Activated CD4-positive, alpha-beta T cell treated with anti-CD3 and anti-CD28 coated beads for 36 hours (primary cell): ENCODE measurements around the gene TMEM44. TPM values are rescaled to one million over a fixed set of nuclear protein-coding genes. Genes with fewer than 3 reads are reported as not detected.

Experiments
- ATAC-seq: fragments of 200-7000 bp; cut with Tn5 transposase; one replicate; pipeline ENCODE4 v1.10.0; 2021; ENCODE audit warnings: mild to moderate bottlenecking, moderate library complexity
- CTCF ChIA-PET: fragments of 350-600 bp; sonication (Branson Sonifier 250); formaldehyde crosslinking; loops from one replicate; lab custom pipeline; 2021; ENCODE audit warnings: antibody characterized with exemption; lab: Charles Lee
- POLR2A ChIA-PET: fragments of 350-600 bp; sonication (Branson Sonifier 250); formaldehyde crosslinking; loops from one replicate; lab custom pipeline; 2021; ENCODE audit warnings: antibody characterized with exemption, inconsistent platforms; lab: Charles Lee
- DNase-seq: peaks from one replicate; pipeline ENCODE4 v3.0.0-alpha.2; 2020
- H3K27ac Mint-ChIP-seq: one replicate; pipeline ENCODE4 v1.8.0; 2021; ENCODE audit warnings: mixed read lengths
- H3K27me3 Mint-ChIP-seq: one replicate; pipeline ENCODE4 v1.8.0; 2021; ENCODE audit warnings: mixed read lengths
- H3K36me3 Mint-ChIP-seq: one replicate; pipeline ENCODE4 v1.8.0; 2021; ENCODE audit warnings: low read depth, mixed read lengths
- H3K4me1 Mint-ChIP-seq: one replicate; pipeline ENCODE4 v1.8.0; 2021; ENCODE audit warnings: mixed read lengths
- H3K4me3 Mint-ChIP-seq: one replicate; pipeline ENCODE4 v1.8.0; 2021; ENCODE audit warnings: mild to moderate bottlenecking, moderate library complexity, mixed read lengths
- H3K9me3 Mint-ChIP-seq: one replicate; pipeline ENCODE4 v1.8.0; 2021; ENCODE audit warnings: low read depth, mixed read lengths
- intact Hi-C, 2 experiments: fragments of 100-400 bp; cut with DNase I in 1 of 2; cut with micrococcal nuclease in 1 of 2; formaldehyde crosslinking; loops; one replicate each; pipeline versions ENCODE4 v1.14.2 to v1.15.1; 2022 to 2024; cut with DNase I, micrococcal nuclease
- total RNA-seq, 2 experiments: library from RNA; stranded (reverse); gene quantifications; one replicate each; pipeline ENCODE4 v1.2.3, GENCODE V29; 2021

TMEM44 gene
- total RNA-seq, 2 experiments from 2014 or later, result 3.7 to 4.7 TPM

DNA sequence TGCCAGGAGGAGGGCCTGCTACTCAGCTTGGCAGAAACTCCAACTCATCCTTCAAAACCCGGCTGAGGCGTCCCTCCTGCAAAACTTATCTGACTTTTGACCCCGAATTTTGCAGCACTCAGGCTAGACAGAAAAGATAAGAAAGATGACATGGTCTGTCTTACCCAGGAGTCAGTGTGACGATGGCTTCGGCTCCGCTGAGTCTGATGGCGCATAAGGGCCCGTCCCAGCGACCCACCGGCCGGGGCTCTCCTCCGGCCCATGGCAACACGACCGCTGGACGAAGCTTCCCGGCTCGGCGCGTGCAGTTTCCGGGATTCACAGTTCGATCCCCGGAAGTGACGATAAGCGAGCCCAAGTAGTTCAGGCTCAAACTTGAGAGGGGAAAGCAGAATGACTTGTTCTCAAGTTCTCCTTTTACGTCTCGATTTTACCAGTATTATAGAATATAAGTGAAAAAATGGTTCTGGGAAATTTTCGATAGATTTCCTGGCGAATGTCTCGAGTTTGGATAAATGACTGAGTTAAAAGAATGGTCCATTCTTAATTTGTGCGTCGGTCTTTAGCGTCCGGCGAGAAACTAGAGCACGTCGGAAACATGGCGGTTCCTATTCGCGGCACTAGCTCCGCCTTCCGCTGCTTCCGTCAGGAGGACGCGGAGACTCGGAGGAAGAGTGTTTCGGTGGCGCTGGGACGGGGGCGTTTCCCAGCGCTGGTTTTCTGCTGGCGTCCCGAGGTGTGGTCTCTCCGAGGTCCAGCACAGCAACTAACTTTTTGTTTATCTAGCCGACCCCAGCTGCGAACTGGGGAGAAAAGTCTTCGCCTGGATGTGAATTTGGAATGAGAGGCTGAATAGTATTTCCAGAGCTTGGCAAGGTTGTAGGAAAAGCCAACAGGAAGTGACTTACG is 38.9 kb upstream of the TMEM44 start, which contains the start of gene LSG1:
Gene LSG1, minus strand, starts transcription at position 292 of the 909 bp plus-strand sequence. Its CDS starts 29 bp downstream, at position 263.
- peak within 1 kb of the TSS; percentile 96 for H3K27ac Mint-ChIP-seq
- intact Hi-C loops, result loop anchor here (1.0 to 5.0 kb wide), 11 partner anchors 89 to 1235 kb away; partner anchors contain the start of genes ACAP2 (in 1 of the 2), ATP13A3 (in 1 of the 2), HES1 (in 1 of the 2) and PPP1R2 (in 1 of the 2)
- no peaks in the 10 kb centered on the region for H3K9me3 Mint-ChIP-seq
- ChIA-PET CTCF (interaction anchor here (0.6 to 10.8 kb wide), 40 partner anchors 11 to 871 kb away, joined by 3 to 156 read pairs (median 4); partner anchors contain the start of genes FAM43A, PPP1R2, TMEM44 and XXYLT1), POLR2A (interaction anchor here (0.6 to 1.0 kb wide), 5 partner anchors 8 to 88 kb away, joined by 3 to 4 read pairs (median 3); no protein-coding TSS in a partner anchor)
- peaks cover 59% of the 10 kb centered on the region for H3K4me1 Mint-ChIP-seq
- peak; percentile 84 for ATAC-seq
- peak; percentile 94 for DNase-seq
- peak within 1 kb of the TSS; percentile 100 for H3K4me3 Mint-ChIP-seq
- peaks cover 17% of the 10 kb centered on the region for H3K36me3 Mint-ChIP-seq
- H3K27me3 Mint-ChIP-seq, result peaks cover 6% of the 10 kb centered on the region

DNA sequence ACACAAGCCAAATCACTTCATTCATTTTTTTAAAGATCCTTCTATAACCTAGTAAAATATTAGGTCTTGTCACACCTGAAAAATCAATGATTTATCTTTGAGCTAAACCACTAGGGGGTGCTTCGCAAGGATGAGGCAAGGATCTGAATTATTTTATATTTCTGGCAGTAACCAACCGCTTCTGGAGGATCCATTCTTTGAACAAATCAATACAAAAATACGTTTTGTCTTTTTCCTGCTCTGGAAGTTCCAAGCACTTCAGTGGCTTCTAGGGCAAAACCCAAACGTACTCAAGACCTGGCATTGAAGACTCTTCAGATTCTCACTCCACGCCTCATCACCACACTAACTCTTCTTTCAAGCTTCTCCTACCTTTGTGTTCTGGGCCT is 38.3 kb upstream of the TMEM44 start:
- Mint-ChIP-seq H3K27ac (peak overlapping the region; percentile 96), H3K4me3 (peak overlapping the region; percentile 100), H3K9me3 (no peaks in the 10 kb centered on the region), H3K36me3 (peaks cover 20% of the 10 kb centered on the region), H3K27me3 (peaks cover 2% of the 10 kb centered on the region), H3K4me1 (peaks cover 57% of the 10 kb centered on the region)
- ChIA-PET POLR2A (interaction anchor here (0.6 to 1.0 kb wide), 3 partner anchors 10 to 87 kb away, joined by 3 read pairs; no protein-coding TSS in a partner anchor), CTCF (interaction anchor here (0.6 to 10.8 kb wide), 35 partner anchors 11 to 871 kb away, joined by 3 to 156 read pairs (median 4); partner anchors contain the start of genes FAM43A, PPP1R2, TMEM44 and XXYLT1)
- ATAC-seq, result no peak
- intact Hi-C loops, result loop anchor here (1.0 to 5.0 kb wide), 6 partner anchors 184 to 1236 kb away; partner anchors contain the start of genes ATP13A3 (in 1 of the 2), HES1 (in 1 of the 2), PPP1R2 (in 1 of the 2) and TNK2 (in 1 of the 2)
- peak; percentile 44 for DNase-seq

DNA sequence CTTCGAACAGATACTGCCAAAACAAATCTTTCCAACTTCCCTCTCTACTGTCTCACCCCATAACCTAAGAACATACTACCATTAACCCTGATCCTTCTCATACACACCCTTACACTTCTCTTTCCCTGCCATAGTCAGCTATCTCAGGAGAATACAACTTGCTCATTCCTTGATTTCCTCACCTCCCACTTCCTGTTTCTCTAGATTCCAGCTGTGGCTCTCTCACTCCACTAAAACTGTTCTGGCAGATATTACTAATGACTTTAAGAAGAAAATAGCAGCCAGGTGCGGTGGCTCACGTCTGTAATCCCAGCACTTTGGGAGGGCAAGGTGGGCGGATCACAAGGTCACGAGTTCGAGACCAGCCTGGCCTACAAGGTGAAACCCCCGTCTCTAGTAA is 34.1 kb upstream of the TMEM44 start:
- H3K27ac Mint-ChIP-seq, result peak overlapping the region; percentile 48
- H3K36me3 Mint-ChIP-seq, result peaks cover 42% of the 10 kb centered on the region
- POLR2A ChIA-PET, result no interaction called here
- intact Hi-C loops, result no loop called here
- CTCF ChIA-PET, result interaction anchor here (0.6 to 10.8 kb wide), 6 partner anchors 18 to 304 kb away, joined by 3 to 156 read pairs (median 4); partner anchors contain the start of gene FAM43A
- no peaks in the 10 kb centered on the region for H3K9me3 Mint-ChIP-seq
- no peak overlapping the region for H3K4me3 Mint-ChIP-seq
- H3K4me1 Mint-ChIP-seq, result peaks cover 39% of the 10 kb centered on the region
- no peaks in the 10 kb centered on the region for H3K27me3 Mint-ChIP-seq
- ATAC-seq, result no peak
- no peak for DNase-seq

DNA sequence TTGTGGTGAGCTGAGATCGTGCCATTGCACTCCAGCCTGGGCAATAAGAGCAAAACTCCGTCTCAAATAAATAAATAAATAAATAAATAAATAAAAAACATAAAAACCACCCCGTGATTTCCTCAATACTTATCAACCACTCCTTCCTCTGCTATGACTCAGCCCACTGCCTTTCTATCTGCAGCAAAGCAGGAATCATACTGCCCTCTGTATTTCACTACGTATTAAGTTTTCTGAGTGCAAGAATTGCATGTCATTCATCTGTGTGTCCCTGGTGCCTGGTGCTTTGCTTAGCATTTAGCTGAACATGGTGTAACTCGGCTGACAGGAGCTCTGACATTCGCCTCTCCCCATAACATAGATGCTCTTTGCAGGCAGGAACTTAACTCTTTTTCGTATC is 31.6 kb upstream of the TMEM44 start:
- no peak for DNase-seq
- ATAC-seq, result no peak
- Mint-ChIP-seq H3K9me3 (no peaks in the 10 kb centered on the region), H3K4me3 (no peak overlapping the region), H3K36me3 (peaks cover 46% of the 10 kb centered on the region), H3K27me3 (no peaks in the 10 kb centered on the region), H3K27ac (no peak overlapping the region), H3K4me1 (peaks cover 34% of the 10 kb centered on the region)
- CTCF ChIA-PET, result interaction anchor here (2.6 kb wide), 1 partner anchor 18 kb away, joined by 8 read pairs; no protein-coding TSS in a partner anchor
- POLR2A ChIA-PET, result no interaction called here
- intact Hi-C loops, result no loop called here

DNA sequence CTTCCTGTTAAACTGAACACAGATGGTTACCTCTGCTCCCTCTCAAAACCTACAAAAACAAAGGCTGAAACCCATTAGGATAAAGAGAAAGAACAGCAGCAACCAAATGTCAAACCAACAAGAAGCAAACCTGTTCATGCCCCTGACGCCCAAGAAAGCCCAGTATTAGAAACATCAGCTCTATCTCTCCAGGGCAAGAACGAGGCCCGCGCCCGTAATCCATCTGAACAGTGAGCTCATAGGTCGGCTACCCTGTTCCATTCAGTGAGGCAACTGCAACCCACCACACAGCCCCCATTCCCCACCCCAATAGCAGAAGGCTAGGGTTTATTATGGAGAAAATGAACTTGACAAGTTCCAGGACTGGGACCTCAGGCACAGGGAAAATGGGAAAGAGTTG is 28.7 kb upstream of the TMEM44 start:
- intact Hi-C loops, result no loop called here
- no peak overlapping the region for H3K27ac Mint-ChIP-seq

DNA sequence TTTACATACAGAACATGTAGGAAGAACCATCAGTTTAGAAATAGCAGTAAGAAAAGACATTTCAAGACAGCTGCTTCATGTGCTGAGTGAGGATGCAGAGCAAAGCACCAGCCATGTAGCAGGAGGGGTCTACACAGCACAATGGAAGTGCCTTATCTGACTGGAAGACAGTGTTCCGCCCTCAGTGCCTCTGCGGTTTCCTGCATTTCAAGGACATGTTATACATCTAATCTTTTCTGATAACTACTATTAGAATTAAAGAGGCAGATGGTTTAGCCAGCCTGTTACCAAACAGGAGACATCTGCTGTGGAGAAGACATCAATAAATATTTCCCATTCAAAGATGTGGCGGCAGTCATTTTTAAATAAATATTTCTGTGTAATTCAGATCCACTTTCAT is 28.2 kb upstream of the TMEM44 start:
- H3K9me3 Mint-ChIP-seq, result no peaks in the 10 kb centered on the region
- ChIA-PET POLR2A (interaction anchor here (0.7 kb wide), 1 partner anchor 10 kb away, joined by 3 read pairs; no protein-coding TSS in a partner anchor), CTCF (interaction anchor here (0.5 to 5.3 kb wide), 3 partner anchors 10 to 268 kb away, joined by 3 to 44 read pairs (median 3); partner anchors contain the start of gene LSG1)
- ATAC-seq (no peak), DNase-seq (no peak)
- no peaks in the 10 kb centered on the region for H3K27me3 Mint-ChIP-seq
- no peak overlapping the region for H3K27ac Mint-ChIP-seq
- peaks cover 23% of the 10 kb centered on the region for H3K4me1 Mint-ChIP-seq
- no peak overlapping the region for H3K4me3 Mint-ChIP-seq
- H3K36me3 Mint-ChIP-seq, result peaks cover 49% of the 10 kb centered on the region
- intact Hi-C loops, result no loop called here

More for the DNA sequence above, 28.7 kb upstream of the TMEM44 start:
- Mint-ChIP-seq H3K4me3 (no peak overlapping the region), H3K36me3 (peaks cover 49% of the 10 kb centered on the region), H3K9me3 (no peaks in the 10 kb centered on the region), H3K27me3 (no peaks in the 10 kb centered on the region), H3K4me1 (peaks cover 23% of the 10 kb centered on the region)
- CTCF ChIA-PET, result interaction anchor here (5.3 kb wide), 1 partner anchor 9 kb away, joined by 44 read pairs; the partner anchor contains the start of gene LSG1
- POLR2A ChIA-PET, result interaction anchor here (0.7 kb wide), 1 partner anchor 9 kb away, joined by 3 read pairs; no protein-coding TSS in a partner anchor
- no peak for DNase-seq
- ATAC-seq, result no peak

DNA sequence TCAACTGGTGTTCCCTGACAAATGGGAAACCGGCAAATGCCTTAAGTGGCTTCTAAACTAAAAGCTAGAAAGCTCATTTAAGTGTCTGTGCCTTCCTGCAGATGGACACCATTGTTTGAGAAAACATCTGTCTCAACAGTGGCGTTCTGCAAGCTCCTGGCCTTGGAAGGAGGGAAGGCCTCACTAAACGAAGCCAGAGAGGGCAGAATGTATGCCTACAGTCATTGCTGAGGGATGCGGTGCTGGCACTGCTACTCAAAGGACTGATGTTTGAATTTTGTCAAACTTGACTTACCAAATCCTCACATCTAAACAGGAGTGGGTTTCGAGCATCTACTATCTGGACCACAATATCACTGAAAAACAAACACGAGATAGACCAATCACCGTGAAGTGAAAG is 26.6 kb upstream of the TMEM44 start:
- Mint-ChIP-seq H3K4me3 (no peak overlapping the region), H3K9me3 (no peaks in the 10 kb centered on the region), H3K27ac (no peak overlapping the region), H3K27me3 (no peaks in the 10 kb centered on the region), H3K4me1 (peaks cover 22% of the 10 kb centered on the region), H3K36me3 (peaks cover 43% of the 10 kb centered on the region)
- intact Hi-C loops, result no loop called here
- DNase-seq, result no peak
- no peak for ATAC-seq
- ChIA-PET CTCF (interaction anchor here (0.8 to 5.3 kb wide), 4 partner anchors 12 to 316 kb away, joined by 3 to 44 read pairs (median 4); partner anchors contain the start of gene LSG1), POLR2A (no interaction called here)

DNA sequence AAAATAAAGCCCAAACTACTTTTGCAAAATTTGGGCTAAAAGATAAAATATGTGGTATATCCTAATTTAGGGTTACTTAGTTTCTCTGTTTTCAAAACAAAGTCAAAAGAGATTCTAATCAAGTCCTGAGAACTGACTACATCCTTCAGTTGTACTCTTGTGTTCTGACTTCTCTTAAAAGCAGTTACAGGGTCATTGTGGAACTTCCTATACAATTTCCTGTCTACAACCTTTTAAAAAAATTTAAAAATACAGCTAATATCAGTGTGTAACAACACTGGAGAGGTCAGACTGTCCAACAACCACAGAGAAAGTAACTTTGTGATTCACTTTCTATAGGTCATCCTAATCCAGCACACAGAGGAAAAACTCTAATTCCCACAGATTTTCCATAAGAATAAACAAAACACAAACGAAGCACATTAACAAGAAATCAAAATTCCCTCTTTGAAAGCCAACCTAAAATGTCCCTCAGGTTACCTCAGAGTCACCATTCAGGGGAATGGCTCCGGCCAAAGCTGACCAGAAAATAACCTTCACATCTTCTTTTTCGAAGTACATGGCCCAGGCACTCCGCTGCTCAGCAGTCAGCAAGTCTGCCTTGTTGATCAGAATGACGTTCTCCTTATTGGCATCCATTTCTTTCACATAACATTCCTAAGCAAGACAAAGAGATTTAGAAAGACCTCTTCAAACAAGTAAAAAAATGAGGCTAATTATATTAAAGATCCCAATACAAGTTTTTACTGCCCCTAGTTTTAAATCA is 25.4 kb upstream of the TMEM44 start:
- intact Hi-C loops, result no loop called here
- H3K27me3 Mint-ChIP-seq, result no peaks in the 10 kb centered on the region
- H3K27ac Mint-ChIP-seq, result peak overlapping the region; percentile 2
- H3K4me3 Mint-ChIP-seq, result no peak overlapping the region
- H3K36me3 Mint-ChIP-seq, result peaks cover 48% of the 10 kb centered on the region
- DNase-seq (no peak), ATAC-seq (no peak)
- no peaks in the 10 kb centered on the region for H3K9me3 Mint-ChIP-seq
- POLR2A ChIA-PET, result no interaction called here
- peaks cover 28% of the 10 kb centered on the region for H3K4me1 Mint-ChIP-seq
- CTCF ChIA-PET, result interaction anchor here (0.6 to 5.3 kb wide), 4 partner anchors 10 to 322 kb away, joined by 3 to 44 read pairs (median 4); partner anchors contain the start of gene LSG1

DNA sequence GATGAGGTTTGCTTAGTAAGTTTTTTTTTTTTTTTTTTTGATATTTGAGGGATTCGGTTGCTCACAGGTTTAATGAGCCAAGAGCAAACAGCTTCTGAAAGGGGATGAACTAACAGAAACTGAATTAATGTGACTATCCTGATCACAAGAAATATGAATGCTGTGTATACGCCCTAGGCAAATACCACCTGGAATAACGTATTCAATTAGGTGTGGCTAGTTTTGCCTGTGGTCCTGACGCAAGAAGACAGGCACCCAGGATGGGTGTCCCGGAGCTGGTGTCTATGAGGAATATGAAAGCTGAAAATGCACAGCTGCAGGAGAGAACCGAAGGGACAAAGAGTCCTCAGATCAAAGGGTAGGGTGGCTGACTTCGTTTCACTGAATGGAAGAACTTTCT is 24.2 kb upstream of the TMEM44 start:
- Mint-ChIP-seq H3K9me3 (no peaks in the 10 kb centered on the region), H3K36me3 (peaks cover 54% of the 10 kb centered on the region), H3K4me3 (no peak overlapping the region), H3K4me1 (peaks cover 28% of the 10 kb centered on the region), H3K27ac (no peak overlapping the region), H3K27me3 (no peaks in the 10 kb centered on the region)
- no peak for DNase-seq
- no peak for ATAC-seq
- ChIA-PET POLR2A (no interaction called here), CTCF (interaction anchor here (0.6 to 1.4 kb wide), 4 partner anchors 11 to 38 kb away, joined by 3 to 9 read pairs (median 4); partner anchors contain the start of gene LSG1)
- intact Hi-C loops, result no loop called here

DNA sequence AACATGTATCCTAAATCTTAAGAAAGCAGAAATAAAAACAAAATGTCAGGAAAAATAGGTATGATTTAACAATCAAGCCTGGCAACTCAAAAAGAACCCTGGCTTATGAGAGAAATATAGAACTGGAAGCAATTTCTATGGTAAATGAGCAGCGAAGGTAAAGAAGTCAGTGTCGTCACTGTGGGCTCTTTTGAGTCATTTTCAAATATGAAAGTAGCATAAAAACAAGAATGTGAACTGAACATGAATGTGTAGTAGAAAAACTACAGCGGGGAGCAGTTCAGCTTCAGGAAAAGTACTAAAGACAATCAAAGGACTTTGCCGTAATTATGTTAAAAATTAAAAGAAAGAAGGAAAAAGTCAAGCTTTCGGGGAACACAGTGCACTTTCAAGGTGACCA is 21.2 kb upstream of the TMEM44 start:
- Mint-ChIP-seq H3K27ac (peak overlapping the region; percentile 90), H3K4me3 (peak overlapping the region; percentile 39), H3K36me3 (peaks cover 69% of the 10 kb centered on the region), H3K4me1 (peaks cover 18% of the 10 kb centered on the region), H3K9me3 (no peaks in the 10 kb centered on the region), H3K27me3 (no peaks in the 10 kb centered on the region)
- ATAC-seq (peak; percentile 89), DNase-seq (peak; percentile 32)
- CTCF ChIA-PET, result interaction anchor here (0.9 to 2.0 kb wide), 3 partner anchors 18 to 28 kb away, joined by 4 to 13 read pairs (median 6); partner anchors contain the start of gene LSG1
- POLR2A ChIA-PET, result interaction anchor here (0.9 to 1.3 kb wide), 2 partner anchors 10 to 70 kb away, joined by 3 to 7 read pairs; no protein-coding TSS in a partner anchor
- intact Hi-C loops, result loop anchor here in 1 of 2 experiments (1.0 kb wide), 1 partner anchor 8 kb away; no protein-coding TSS in a partner anchor
